ENCODE results near the gene GPR78. TPM values are rescaled to one million over a fixed set of nuclear protein-coding genes. Genes with fewer than 3 reads are reported as not detected.

The GPR78 gene
- polyA plus RNA-seq, 1 donor: 0.75 TPM

GRCh38 chr4:8547108-8547911, 32.9 kb upstream of the GPR78 start:
- DNase-seq: no peak

DNA sequence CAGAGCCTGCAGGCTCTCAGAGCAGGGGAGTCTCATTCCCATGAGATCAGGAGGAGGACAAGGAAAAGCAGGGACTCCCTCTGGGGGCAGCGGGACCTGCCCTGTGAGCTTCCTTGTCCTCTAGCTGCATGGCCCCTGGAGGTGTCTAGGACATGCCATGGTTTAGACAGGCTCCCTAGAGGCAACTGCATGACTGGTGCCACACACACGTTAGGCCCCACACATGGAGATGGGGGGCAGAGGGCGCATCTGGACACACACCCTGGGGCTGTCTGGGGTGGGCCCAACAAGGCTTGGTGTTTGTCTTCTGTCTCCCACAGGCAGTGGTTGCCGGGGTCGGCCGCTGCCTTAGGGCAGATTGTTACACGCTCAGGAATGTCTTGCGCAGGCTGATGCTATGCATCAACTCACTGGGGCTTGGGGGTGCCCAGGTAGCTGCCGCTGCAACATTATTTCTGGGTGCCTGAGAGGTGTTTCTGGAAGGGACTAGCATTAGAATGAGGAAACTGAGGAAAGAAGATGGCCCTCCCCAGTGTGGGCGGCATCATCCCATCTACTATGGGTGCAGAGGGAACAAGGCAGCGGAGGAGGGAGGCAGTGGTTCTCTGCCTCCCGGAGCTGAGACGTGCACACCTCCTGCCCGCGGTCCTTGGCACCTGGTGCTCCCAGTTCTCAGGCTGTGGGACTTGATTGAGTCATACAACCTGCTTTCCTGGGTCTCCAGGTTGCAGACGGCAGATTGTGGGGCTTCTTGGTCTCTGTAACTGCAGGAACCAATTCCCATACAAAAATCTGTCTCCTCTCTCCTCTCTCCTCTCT, 32.1 kb upstream of the GPR78 start:
- no peak for DNase-seq

DNA sequence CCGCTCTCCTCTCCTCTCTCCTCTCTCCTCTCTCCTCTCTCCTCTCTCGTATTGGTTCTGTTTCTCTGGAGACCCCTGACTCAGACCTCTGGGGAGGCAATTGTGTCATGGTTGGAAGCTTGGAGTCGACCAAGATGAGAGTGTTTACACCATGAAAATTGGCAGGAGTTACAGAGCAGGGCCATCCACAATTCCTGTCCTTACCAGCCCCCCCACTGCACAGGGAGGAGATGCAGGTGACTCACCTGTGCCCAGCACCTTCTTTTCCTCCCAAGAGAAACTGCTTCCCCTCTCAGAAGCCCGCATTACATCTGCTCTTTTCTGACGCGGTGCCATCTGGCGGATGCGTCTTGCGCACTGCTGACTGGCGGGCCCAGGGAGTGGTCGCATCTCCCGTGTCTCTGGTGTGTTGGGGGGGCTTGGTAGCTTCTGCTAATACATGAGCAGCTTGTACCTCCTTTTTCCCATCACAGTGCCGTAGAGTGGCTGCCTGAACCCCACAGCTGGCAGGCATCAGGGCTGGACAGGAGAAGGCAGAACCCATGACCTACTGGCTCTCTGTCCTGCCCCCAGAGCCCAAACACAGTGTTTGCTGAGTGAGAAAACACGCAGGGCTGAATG, 31.4 kb upstream of the GPR78 start:
- no peak for DNase-seq

GRCh38 chr4:8549352-8549931, 30.8 kb upstream of the GPR78 start:
- no peak for DNase-seq

DNA sequence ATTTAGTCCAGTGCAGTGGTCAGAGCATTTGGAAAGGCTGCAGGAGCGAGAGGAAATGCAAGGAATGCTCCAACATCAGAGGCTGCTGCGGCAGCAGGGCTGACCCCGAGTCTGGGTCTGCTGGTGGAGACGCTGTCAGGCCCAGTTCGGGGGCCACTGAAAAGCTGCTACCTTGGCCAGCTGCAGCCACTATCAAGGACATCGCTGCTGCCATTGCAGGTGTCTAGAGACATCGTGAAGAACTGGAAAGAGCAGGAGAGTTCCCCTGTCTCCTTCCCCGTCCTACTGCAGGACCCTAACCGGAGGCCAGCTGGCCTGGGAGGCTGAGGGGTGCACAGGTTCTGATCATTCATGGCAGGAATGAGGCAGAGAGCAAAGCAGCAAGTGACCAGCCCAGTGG, 29.5 kb upstream of the GPR78 start:
- DNase-seq: no peak

GRCh38 chr4:8552024-8552423, 28.2 kb upstream of the GPR78 start:
- no peak for DNase-seq

GRCh38 chr4:8552581-8553205, 27.5 kb upstream of the GPR78 start:
- DNase-seq: no peak

- DNase-seq: no peak
Observed at GRCh38 chr4:8553216-8553615, 27.0 kb upstream of the GPR78 start.

DNA sequence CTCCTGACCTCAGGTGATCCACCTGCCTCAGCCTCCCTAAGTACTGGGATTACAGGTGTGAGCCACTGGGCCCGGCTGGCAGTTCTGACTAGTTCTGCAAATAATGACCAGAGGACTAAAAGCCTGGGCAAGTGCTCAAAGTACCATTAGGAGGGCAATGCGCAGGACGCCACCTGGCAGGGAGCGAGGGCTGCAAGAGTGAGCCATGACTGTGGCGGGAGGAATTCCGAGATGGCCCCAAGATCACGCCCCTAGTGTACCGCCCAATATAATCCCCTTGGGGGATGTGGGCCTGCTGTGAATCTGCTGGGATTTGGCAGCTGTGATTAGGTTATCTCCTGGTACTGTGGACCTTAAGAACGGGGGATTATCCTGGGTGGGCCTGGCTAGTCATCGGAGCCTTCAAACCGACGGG, 26.2 kb upstream of the GPR78 start:
- DNase-seq: no peak

DNA sequence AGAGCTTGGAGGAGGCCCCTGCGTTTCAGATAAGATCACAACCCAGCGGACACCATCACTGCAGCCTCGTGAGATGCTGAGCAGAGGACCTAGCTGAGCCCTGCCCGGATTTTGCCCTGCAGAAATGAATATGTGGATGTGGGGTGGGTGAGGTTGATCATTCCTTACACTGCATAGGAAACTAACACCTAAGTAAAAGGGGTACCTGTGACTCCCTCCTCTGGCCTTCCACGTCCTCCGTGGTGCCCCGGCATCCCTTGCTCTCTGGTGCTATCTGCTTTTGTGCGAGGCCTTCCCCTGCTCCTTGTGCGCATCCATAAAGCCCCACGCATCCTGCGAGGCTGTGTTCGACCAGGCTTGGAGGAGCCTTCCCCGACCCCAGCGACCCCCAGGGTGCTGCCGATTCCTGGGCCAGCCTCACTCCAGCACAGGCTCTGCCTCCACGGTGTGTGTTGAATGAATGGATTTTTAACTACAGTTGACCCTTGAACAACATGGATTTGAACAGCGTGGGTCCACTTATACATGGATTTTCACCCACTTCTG, 25.6 kb upstream of the GPR78 start:
- no peak for DNase-seq

- no peak for DNase-seq
Observed at GRCh38 chr4:8555716-8556115, 24.5 kb upstream of the GPR78 start.

- DNase-seq: no peak
Observed at GRCh38 chr4:8556341-8557150, 23.6 kb upstream of the GPR78 start.

DNA sequence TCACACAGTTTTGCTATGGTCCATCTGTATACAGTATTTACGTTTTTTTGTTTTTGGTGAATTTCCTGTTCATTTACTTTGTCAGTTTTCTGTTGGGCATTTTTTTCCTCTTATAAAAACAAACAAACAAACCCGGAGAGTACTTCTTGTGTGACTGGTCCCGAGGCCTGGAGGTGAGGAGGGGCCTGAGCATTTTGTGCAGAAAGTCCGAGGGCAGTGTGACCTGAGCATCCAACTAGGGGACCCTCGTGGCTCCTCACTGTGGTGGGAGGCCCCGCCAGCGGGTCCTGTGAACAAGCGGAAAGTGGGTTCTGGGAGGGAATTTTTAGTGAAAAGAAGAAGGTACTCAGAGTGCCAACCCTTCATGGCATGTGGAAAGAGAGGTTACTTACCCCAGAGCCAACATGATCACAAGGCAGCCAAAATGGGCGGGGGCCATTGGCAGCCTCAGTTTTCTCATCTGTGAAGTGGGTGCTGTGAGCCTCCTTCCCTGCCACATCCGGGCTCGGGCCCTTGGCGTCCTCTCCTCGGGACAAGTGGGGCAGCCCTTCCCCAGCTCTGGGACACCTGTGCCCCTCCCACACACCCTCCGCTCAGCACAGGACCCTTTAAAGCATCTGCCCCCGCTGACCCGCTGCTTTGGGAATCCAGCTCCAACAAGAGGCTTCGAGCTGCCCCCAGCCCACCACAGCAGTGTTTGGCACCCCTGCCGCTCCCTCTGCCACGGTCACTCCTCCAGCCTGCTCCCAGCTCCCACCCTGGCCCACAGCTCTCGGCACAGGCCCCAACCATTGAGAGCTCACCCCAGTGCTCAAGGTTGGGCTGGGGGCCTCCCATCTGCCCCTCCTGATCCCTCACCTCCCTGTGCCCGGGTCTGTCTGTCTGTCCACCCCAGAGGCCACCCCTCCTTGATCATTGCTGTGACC, 22.8 kb upstream of the GPR78 start:
- DNase-seq: no peak

- DNase-seq: no peak
Observed at GRCh38 chr4:8558080-8558960, 21.9 kb upstream of the GPR78 start.

DNA sequence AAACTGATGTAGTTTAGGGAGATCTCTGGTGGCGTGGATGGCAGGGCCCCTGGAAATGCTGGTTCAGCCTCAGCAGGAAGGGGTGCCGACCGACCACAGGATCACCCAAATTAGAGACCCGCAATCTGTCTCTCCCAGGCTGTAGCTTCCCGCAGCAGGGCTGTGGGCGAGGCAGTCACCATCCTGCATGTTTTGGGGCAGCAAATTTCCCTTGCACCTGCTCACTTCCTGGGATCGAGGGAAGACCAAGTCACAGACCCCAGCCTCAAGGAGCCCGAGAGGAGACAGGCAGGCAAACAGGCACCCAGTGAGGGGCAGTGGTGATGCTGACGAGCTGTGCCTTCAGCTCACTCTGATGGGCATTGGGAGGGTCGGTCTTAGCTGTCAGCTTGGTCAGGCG, 21.2 kb upstream of the GPR78 start:
- no peak for DNase-seq

DNA sequence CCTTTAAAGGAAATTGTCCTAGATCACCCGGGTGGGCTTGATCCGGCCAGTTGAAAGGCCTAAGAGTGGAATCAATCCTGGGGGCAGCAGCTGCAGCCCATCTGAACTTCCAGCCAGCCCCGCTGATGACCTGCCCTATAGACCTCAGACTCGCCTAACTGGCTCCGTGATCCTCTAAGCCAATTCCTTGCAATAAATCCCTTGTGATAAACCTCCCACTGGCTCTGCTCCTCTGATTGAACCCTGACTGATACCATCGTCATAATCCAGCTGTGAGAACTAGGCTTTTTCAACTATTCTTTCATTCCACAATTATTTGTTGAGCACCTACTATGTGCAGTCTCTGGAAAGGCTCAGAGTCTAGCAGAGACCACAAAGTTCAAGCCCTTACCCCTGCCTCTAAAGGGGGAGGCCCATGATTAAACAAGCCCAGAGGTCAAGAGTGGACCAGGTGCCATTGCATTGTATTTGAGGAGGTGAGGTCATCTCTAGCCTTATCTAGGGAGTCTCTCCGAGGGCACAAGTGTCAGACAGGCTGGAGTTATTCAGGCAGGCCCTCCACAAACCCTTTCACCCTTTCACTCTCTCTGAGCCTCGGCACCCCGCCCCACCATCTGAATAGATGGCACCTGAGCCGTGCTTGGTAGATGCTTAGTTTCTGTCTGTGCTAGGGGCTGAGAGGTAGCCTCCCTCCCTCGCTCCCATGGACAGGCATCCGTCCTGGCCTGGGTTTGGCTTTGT, 20.5 kb upstream of the GPR78 start:
- DNase-seq: no peak

DNA sequence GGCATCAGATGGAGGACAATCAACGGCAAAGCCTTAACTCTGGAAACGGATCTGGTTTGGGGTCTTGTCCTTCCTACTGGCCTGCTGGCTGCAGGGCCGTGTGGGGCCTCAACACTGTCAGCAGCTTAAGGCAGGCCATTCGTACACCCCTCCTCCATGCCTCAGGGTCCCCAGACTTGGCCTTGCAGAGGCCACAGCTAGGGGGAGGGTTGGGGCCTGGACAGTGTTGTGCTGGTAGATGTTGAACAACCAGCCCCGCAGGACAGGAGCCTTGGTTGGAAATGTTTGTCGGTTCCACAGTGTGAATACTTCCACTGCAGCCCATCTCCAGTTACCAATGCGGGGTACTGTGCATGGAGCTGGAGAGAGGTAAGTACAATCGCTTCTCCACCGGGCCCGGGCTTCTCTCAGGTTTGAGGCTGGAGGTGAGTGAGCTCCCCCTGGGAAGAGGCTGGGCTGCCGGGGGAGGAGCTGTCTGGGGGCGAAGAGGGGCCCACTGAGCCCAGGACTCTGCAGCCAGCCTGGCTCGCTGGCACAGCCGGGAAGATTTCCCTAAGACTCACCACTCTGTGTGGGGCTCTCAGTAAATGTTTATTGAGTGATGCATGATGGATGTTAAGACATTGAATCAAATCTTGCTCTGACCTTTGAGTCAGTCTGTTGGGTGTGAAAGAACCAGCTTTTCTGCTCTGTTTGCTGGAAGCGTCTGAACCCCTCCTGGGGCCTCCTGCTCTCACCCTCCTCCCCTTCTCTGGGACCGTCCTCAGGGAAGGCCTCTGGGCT, 19.7 kb upstream of the GPR78 start:
- no peak for DNase-seq

DNA sequence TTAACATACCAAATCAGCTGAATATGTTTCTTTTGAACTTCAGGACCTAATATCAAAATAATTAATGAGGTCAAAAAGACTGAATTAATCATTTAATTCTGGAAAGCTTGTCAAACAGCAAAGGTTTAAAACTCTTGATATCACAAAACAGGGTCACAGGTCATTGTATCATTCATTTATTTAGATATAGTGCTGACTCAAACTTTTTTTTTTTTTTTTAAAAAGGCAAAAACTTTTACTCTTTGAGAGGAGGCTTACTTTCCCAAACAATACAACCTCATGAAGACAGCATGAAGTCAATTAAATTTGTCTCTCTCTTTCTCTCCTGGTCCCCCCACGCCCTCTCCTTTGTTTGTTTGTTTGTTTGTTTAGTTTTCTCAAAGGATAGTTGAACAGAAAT, 15.6 kb upstream of the GPR78 start:
- no peak for DNase-seq
